Neutrophil (primary cell): ENCODE measurements around the gene SDHAF1.

Source experiments
- H3K27ac ChIP-seq: fragments of 200-600 bp; sonication (generic); 2 replicates; pipeline ENCODE4 v1.5.1; 2016; ENCODE audit warnings: mild to moderate bottlenecking, moderate library complexity
- H3K27me3 ChIP-seq: fragments of 200-600 bp; sonication (generic); 2 replicates; pipeline ENCODE4 v1.6.0; 2016; ENCODE audit warnings: mild to moderate bottlenecking
- H3K36me3 ChIP-seq: fragments of 200-600 bp; sonication (generic); 2 replicates; pipeline ENCODE4 v1.5.1; 2017
- H3K4me1 ChIP-seq, 2 experiments: fragments of 200-600 bp in 1 of 2; sonication (generic) in 1 of 2; 1 replicate in 1 of 2; 2 replicates in 1 of 2; pipeline versions ENCODE4 v1.5.1 to v1.6.1; 2013 to 2016; ENCODE audit warnings: low read depth in 1 of 2, low read length in 1 of 2, mild to moderate bottlenecking in 1 of 2, moderate library complexity in 1 of 2; ENCODE audit not compliant: control insufficient read depth in 1 of 2, insufficient read depth in 1 of 2
- H3K4me3 ChIP-seq, 2 experiments: fragments of 200-600 bp in 1 of 2; sonication (generic) in 1 of 2; 1 replicate in 1 of 2; 2 replicates in 1 of 2; pipeline ENCODE4 v1.5.1; 2013 to 2016; ENCODE audit warnings: low read depth in 1 of 2, low read length in 1 of 2, mild to moderate bottlenecking in 1 of 2, moderate library complexity in 1 of 2
- H3K9me3 ChIP-seq: fragments of 200-600 bp; sonication (generic); 2 replicates; pipeline ENCODE4 v1.5.1; 2016
- TF ChIP-seq, protein P1 (sequence below): fragments of 200-600 bp; sonication (generic); IDR thresholded peaks from 2 replicates; pipeline ENCODE4 v1.5.1; 2016; ENCODE audit warnings: antibody characterized with exemption

Gene SDHAF1

GRCh38 chr19:36008336-36008978 is 13.5 kb downstream of the SDHAF1 start, which contains the start of gene SYNE4:
SYNE4 (minus strand) TSS chr19:36008813; CDS start chr19:36008681, 132 bp downstream.
- TF ChIP-seq, protein P1, sequence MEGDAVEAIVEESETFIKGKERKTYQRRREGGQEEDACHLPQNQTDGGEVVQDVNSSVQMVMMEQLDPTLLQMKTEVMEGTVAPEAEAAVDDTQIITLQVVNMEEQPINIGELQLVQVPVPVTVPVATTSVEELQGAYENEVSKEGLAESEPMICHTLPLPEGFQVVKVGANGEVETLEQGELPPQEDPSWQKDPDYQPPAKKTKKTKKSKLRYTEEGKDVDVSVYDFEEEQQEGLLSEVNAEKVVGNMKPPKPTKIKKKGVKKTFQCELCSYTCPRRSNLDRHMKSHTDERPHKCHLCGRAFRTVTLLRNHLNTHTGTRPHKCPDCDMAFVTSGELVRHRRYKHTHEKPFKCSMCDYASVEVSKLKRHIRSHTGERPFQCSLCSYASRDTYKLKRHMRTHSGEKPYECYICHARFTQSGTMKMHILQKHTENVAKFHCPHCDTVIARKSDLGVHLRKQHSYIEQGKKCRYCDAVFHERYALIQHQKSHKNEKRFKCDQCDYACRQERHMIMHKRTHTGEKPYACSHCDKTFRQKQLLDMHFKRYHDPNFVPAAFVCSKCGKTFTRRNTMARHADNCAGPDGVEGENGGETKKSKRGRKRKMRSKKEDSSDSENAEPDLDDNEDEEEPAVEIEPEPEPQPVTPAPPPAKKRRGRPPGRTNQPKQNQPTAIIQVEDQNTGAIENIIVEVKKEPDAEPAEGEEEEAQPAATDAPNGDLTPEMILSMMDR, result no peak
- H3K9me3 ChIP-seq, result no peaks in the 10 kb centered on the region
- no peak within 1 kb of the TSS for H3K4me3 ChIP-seq
- H3K27ac ChIP-seq, result no peak within 1 kb of the TSS
- H3K36me3 ChIP-seq, result peaks cover 11% of the 10 kb centered on the region
- H3K4me1 ChIP-seq, result peaks cover 5 to 12% of the 10 kb centered on the region in 2 experiments
- H3K27me3 ChIP-seq, result peaks cover 27% of the 10 kb centered on the region

GRCh38 chr19:36009220-36009619 is 14.2 kb downstream of the SDHAF1 start:
- no peak overlapping the region for H3K27ac ChIP-seq
- TF ChIP-seq, protein P1, result no peak
- peaks cover 10 to 16% of the 10 kb centered on the region in 2 experiments for H3K4me1 ChIP-seq
- no peak overlapping the region for H3K4me3 ChIP-seq
- H3K27me3 ChIP-seq, result peaks cover 27% of the 10 kb centered on the region
- H3K36me3 ChIP-seq, result peaks cover 11% of the 10 kb centered on the region
- H3K9me3 ChIP-seq, result no peaks in the 10 kb centered on the region

DNA sequence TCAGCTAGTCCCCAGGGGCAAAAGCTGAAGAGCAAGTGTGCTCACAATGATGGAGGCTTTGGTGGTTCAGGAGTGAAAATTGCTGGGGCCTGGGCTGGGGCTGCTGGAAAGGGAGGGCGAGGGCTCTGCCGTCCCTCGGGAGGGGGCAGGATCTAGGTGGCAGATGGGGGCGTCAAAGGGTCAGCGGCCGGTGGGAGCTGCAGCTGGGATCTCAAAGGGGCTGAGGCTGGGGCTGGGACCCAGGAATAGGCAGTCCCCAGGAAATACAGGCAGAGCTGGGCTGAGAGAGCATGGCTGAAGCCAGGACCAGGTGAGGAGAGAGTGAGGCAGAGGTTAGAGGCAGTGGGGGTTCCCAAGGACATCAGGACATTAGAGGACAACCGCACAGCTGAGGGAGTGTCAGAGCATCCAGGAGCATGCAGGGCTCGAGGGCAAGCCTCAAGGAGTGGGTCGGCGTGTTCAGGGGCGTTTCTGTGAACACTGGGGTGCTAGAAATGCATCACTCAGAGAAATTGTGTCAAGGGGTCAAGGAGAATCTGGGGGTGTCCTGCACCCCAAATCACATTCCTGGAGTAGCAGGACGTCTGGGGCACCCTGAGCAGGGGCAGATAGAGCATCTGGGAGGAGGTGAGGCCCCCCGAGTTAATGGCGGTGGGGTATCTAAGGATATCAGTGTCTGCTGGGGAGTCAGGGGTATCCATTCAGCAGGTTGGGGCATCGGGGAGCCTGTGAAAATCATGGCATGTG is 14.8 kb downstream of the SDHAF1 start:
- H3K4me3 ChIP-seq, result no peak overlapping the region

GRCh38 chr19:36010402-36010801 is 15.4 kb downstream of the SDHAF1 start:
- Histone ChIP-seq H3K9me3 (no peaks in the 10 kb centered on the region), H3K4me1 (peaks cover 15 to 20% of the 10 kb centered on the region in 2 experiments), H3K4me3 (no peak overlapping the region), H3K27me3 (peaks cover 27% of the 10 kb centered on the region), H3K36me3 (peaks cover 11% of the 10 kb centered on the region), H3K27ac (no peak overlapping the region)
- TF ChIP-seq, protein P1, result no peak

More for the DNA sequence above, 14.8 kb downstream of the SDHAF1 start:
- Histone ChIP-seq H3K36me3 (peaks cover 11% of the 10 kb centered on the region), H3K4me1 (peaks cover 14 to 19% of the 10 kb centered on the region in 2 experiments), H3K27me3 (peaks cover 27% of the 10 kb centered on the region), H3K27ac (no peak overlapping the region), H3K9me3 (no peaks in the 10 kb centered on the region)
- TF ChIP-seq, protein P1, result no peak

GRCh38 chr19:36013280-36014011 is 18.5 kb downstream of the SDHAF1 start:
- Histone ChIP-seq H3K4me3 (peak overlapping the region; percentile 81 to 92), H3K27me3 (peaks cover 21% of the 10 kb centered on the region), H3K27ac (peak overlapping the region; percentile 71), H3K36me3 (peaks cover 11% of the 10 kb centered on the region), H3K9me3 (no peaks in the 10 kb centered on the region), H3K4me1 (peaks cover 15 to 20% of the 10 kb centered on the region in 2 experiments)
- TF ChIP-seq, protein P1, result no peak
